ENCODE results near the gene ACTL9. TPM values are rescaled to one million over a fixed set of nuclear protein-coding genes. Genes with fewer than 3 reads are reported as not detected.

Gene ACTL9
- total and polyA plus RNA-seq, 7 donors = not detected

GRCh38 chr19:8657869-8658268 lies 40.7 kb downstream of the ACTL9 start:
- no peak for TF ChIP-seq POLR2A (IDR thresholded peaks at IDR 0.05)
- WGBS, 2 donors = 77 to 84% methylated on average over 5 of the region's 5 CpGs
- Histone ChIP-seq H3K36me3 (no peaks in the 10 kb centered on the region), H3K27me3 (peaks cover 0 to 17% (median 8%) of the 10 kb centered on the region in 3 donors), H3K4me1 (peaks cover 0 to 4% (median 2%) of the 10 kb centered on the region in 4 donors), H3K9me3 (no peaks in the 10 kb centered on the region), H3K27ac (no peak overlapping the region), H3K4me3 (no peak overlapping the region)
- DNase-seq = no peak
- intact Hi-C loops (cut with DNase I) = no loop called here

GRCh38 chr19:8655340-8655709 lies 43.3 kb downstream of the ACTL9 start:
- peaks cover 0 to 11% (median 8%) of the 10 kb centered on the region in 3 donors for H3K27me3 ChIP-seq

GRCh38 chr19:8654591-8655339 lies 43.8 kb downstream of the ACTL9 start:
- H3K9me3 ChIP-seq = no peaks in the 10 kb centered on the region
- intact Hi-C loops (cut with DNase I) = loop anchor here (1.0 kb wide), 1 partner anchor 426 kb away; no protein-coding TSS in a partner anchor
- DNase-seq = peak; percentile 72
- H3K4me3 ChIP-seq = peak overlapping the region in 1 of 4 donors; percentile 10
- H3K27me3 ChIP-seq = peaks cover 0 to 11% (median 3%) of the 10 kb centered on the region in 3 donors
- no peak overlapping the region for H3K27ac ChIP-seq
- 5 to 6% methylated on average over 15 of the region's 15 CpGs for WGBS, 2 donors
- peaks cover 0 to 4% (median 2%) of the 10 kb centered on the region in 4 donors for H3K4me1 ChIP-seq
- TF ChIP-seq EP300 (IDR thresholded peaks at IDR 0.05) = no peak
- no peak for TF ChIP-seq POLR2AphosphoS5 (IDR thresholded peaks at IDR 0.05)
- TF ChIP-seq CTCF (IDR thresholded peaks at IDR 0.05) = peak; percentile 43 to 99 (median 92)
- TF ChIP-seq POLR2A (IDR thresholded peaks at IDR 0.05) = no peak
- no peaks in the 10 kb centered on the region for H3K36me3 ChIP-seq

More at GRCh38 chr19:8655340-8655709, 43.3 kb downstream of the ACTL9 start:
- H3K27ac ChIP-seq = no peak overlapping the region
- H3K36me3 ChIP-seq = no peaks in the 10 kb centered on the region
- H3K4me3 ChIP-seq = no peak overlapping the region
- H3K4me1 ChIP-seq = peaks cover 0 to 4% (median 2%) of the 10 kb centered on the region in 4 donors
- TF ChIP-seq POLR2AphosphoS5 (IDR thresholded peaks at IDR 0.05) = no peak
- no peak for TF ChIP-seq EP300 (IDR thresholded peaks at IDR 0.05)
- intact Hi-C loops (cut with DNase I) = no loop called here
- WGBS, 2 donors = 54 to 58% methylated on average over 12 of the region's 12 CpGs
- no peak for DNase-seq
- no peaks in the 10 kb centered on the region for H3K9me3 ChIP-seq

- intact Hi-C loops (cut with DNase I) = no loop called here
- no peak overlapping the region for H3K4me3 ChIP-seq
- H3K27ac ChIP-seq = no peak overlapping the region
- 61 to 78% methylated on average over 6 of the region's 6 CpGs for WGBS, 2 donors
- DNase-seq = no peak
- no peaks in the 10 kb centered on the region for H3K36me3 ChIP-seq
- H3K9me3 ChIP-seq = no peaks in the 10 kb centered on the region
- H3K27me3 ChIP-seq = peaks cover 0 to 9% (median 0%) of the 10 kb centered on the region in 3 donors
- TF ChIP-seq POLR2AphosphoS5 (IDR thresholded peaks at IDR 0.05) = no peak
- no peak for TF ChIP-seq POLR2A (IDR thresholded peaks at IDR 0.05)
- TF ChIP-seq EP300 (IDR thresholded peaks at IDR 0.05) = no peak
- no peak for TF ChIP-seq CTCF (IDR thresholded peaks at IDR 0.05)
- no peaks in the 10 kb centered on the region for H3K4me1 ChIP-seq
Measured at GRCh38 chr19:8648240-8648639, 50.4 kb downstream of the ACTL9 start.

Other genes starting within 250 kb of the ACTL9 start
- 1 to 10 TPM in 1 of 4 donors, under 1 TPM in 2, not detected in 1; 0.16 to 1.1 (median 0.36) TPM for gene PRAM1, start 196.2 kb downstream of the ACTL9 start, total RNA-seq
- 1 to 10 TPM in 1 of 3 donors, under 1 TPM in 2; 0.60 to 1.5 (median 0.69) TPM for gene PRAM1, start 196.2 kb downstream of the ACTL9 start, polyA plus RNA-seq
- gene ZNF414, start 184.6 kb downstream of the ACTL9 start, total RNA-seq = 10 to 100 TPM in 2 of 4 donors, 1 to 10 TPM in 2; 3.6 to 18.9 (median 10.9) TPM
- 10 to 100 TPM; 17.1 to 31.0 (median 24.0) TPM for gene ZNF414, start 184.6 kb downstream of the ACTL9 start, polyA plus RNA-seq
- gene MYO1F, start 121.4 kb downstream of the ACTL9 start, total RNA-seq = 10 to 100 TPM in 3 of 4 donors, 1 to 10 TPM in 1; 7.4 to 13.2 (median 11.6) TPM
- gene MYO1F, start 121.4 kb downstream of the ACTL9 start, polyA plus RNA-seq = 10 to 100 TPM in 1 of 3 donors, 1 to 10 TPM in 2; 6.6 to 19.4 (median 6.9) TPM
- 10 to 100 TPM; 20.3 to 90.6 (median 27.2) TPM for gene ADAMTS10, start 88.1 kb downstream of the ACTL9 start, total RNA-seq
- gene ADAMTS10, start 88.1 kb downstream of the ACTL9 start, polyA plus RNA-seq = 10 to 100 TPM in 1 of 3 donors, 1 to 10 TPM in 1, not detected in 1; 1.2 to 13.7 TPM
- not detected for gene NFILZ, start 68.2 kb downstream of the ACTL9 start, total RNA-seq
- gene NFILZ, start 68.2 kb downstream of the ACTL9 start, polyA plus RNA-seq = not detected
- gene OR2Z1, start 22.8 kb upstream of the ACTL9 start, total RNA-seq = not detected
- gene OR2Z1, start 22.8 kb upstream of the ACTL9 start, polyA plus RNA-seq = not detected
- 10 to 100 TPM; 23.2 to 55.1 (median 36.6) TPM for gene ZNF558, start 133.5 kb upstream of the ACTL9 start, total RNA-seq
- gene ZNF558, start 133.5 kb upstream of the ACTL9 start, polyA plus RNA-seq = 10 to 100 TPM in 1 of 3 donors, 1 to 10 TPM in 2; 2.1 to 12.9 (median 2.4) TPM
- not detected for gene MBD3L1, start 133.6 kb upstream of the ACTL9 start, total RNA-seq
- not detected for gene MBD3L1, start 133.6 kb upstream of the ACTL9 start, polyA plus RNA-seq